Activated CD4-positive, alpha-beta memory T cell treated with anti-CD3 and anti-CD28 coated beads, Interleukin-2, amount 10 ng/mL, durations not matched to agents 7 days and 5 days (primary cell): ENCODE data around the gene CLSTN1. TPM values are rescaled to one million over a fixed set of nuclear protein-coding genes. Genes with fewer than 3 reads are reported as not detected.

Experiments used
- CTCF ChIA-PET: fragments of 350-600 bp; sonication (Branson Sonifier 250); formaldehyde crosslinking; loops from one replicate; lab custom pipeline; 2021; ENCODE audit warnings: antibody characterized with exemption, inconsistent platforms; lab: Charles Lee
- POLR2A ChIA-PET: fragments of 350-600 bp; sonication (Branson Sonifier 250); formaldehyde crosslinking; loops from one replicate; lab custom pipeline; 2021; ENCODE audit warnings: antibody characterized with exemption; lab: Charles Lee
- DNase-seq: peaks from one replicate; pipeline ENCODE4 v3.0.0-alpha.2; 2020
- H3K27ac Mint-ChIP-seq: one replicate; pipeline ENCODE4 v1.8.0; 2021; ENCODE audit warnings: mild to moderate bottlenecking, mixed read lengths
- H3K27me3 Mint-ChIP-seq: one replicate; pipeline ENCODE4 v1.8.0; 2021; ENCODE audit warnings: mixed read lengths
- H3K36me3 Mint-ChIP-seq: one replicate; pipeline ENCODE4 v1.8.0; 2021; ENCODE audit warnings: low read depth, mixed read lengths
- H3K4me1 Mint-ChIP-seq: one replicate; pipeline ENCODE4 v1.8.0; 2021; ENCODE audit warnings: mixed read lengths
- H3K4me3 Mint-ChIP-seq: one replicate; pipeline ENCODE4 v1.8.0; 2021; ENCODE audit warnings: mild to moderate bottlenecking, mixed read lengths
- H3K9me3 Mint-ChIP-seq: one replicate; pipeline ENCODE4 v1.8.0; 2021; ENCODE audit warnings: mixed read lengths
- total RNA-seq, 2 experiments: library from RNA; stranded (reverse); gene quantifications; one replicate each; pipeline ENCODE4 v1.2.3, GENCODE V29; 2021

The CLSTN1 gene
- total RNA-seq, 2 experiments from 2014 or later: 96.9 to 102 TPM

DNA sequence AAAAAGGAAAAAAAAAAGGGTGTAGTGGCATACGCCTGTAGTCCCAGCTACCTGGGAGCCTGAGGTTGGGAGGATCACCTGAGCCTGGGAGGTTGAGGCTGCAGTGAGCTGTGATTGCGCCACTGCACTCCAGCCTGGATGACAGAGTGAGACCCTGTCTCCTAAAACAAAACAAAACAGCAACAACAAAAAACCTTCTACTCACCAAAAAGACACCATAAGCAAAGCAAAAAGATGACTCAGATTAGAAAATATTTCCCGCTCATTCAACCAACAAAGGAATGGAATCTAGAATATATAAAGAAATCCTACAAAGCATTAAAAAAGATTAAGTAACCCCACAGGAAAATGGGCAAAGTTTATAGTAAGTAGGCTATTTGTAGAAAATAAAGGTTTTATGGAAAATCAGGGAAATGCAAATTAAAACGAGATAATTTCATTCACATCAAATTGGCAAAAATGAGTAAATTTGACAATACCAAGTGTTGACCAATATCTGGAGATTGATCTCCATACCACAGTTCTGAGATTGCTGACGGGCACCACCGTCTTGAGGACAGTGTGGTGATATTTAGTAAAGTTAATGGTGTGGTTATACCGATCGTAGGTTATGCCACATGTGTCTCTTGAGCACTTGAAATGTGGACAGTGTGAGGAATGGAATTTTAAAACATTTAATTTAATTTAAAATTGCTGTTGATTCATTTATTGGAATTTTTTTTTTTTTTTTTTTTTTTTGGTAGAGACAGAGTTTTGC is 118.2 kb downstream of the CLSTN1 start:
- peaks cover 62% of the 10 kb centered on the region for H3K36me3 Mint-ChIP-seq
- POLR2A ChIA-PET: interaction anchor here (1.6 to 3.0 kb wide), 3 partner anchors 10 to 52 kb away, joined by 5 to 19 read pairs (median 14); partner anchors contain the start of gene PIK3CD

GRCh38 chr1:9703681-9704080 is 120.1 kb downstream of the CLSTN1 start:
- Mint-ChIP-seq H3K27me3 (no peaks in the 10 kb centered on the region), H3K4me1 (peaks cover 68% of the 10 kb centered on the region), H3K4me3 (no peak overlapping the region), H3K9me3 (peaks cover 10% of the 10 kb centered on the region), H3K27ac (peak overlapping the region; percentile 90), H3K36me3 (peaks cover 69% of the 10 kb centered on the region)
- CTCF ChIA-PET: interaction anchor here (1.5 to 1.7 kb wide), 2 partner anchors 14 to 77 kb away, joined by 3 to 6 read pairs; no protein-coding TSS in a partner anchor
- POLR2A ChIA-PET: interaction anchor here (1.4 to 3.0 kb wide), 6 partner anchors 12 to 75 kb away, joined by 3 to 19 read pairs (median 6); partner anchors contain the start of gene PIK3CD
- DNase-seq: no peak

More for the DNA sequence above, 118.2 kb downstream of the CLSTN1 start:
- peaks cover 66% of the 10 kb centered on the region for H3K4me1 Mint-ChIP-seq
- peak overlapping the region; percentile 78 for H3K27ac Mint-ChIP-seq
- no peaks in the 10 kb centered on the region for H3K27me3 Mint-ChIP-seq
- no peak for DNase-seq
- peak overlapping the region; percentile 14 for H3K4me3 Mint-ChIP-seq
- H3K9me3 Mint-ChIP-seq: peaks cover 10% of the 10 kb centered on the region
- CTCF ChIA-PET: interaction anchor here (0.8 to 1.5 kb wide), 2 partner anchors 12 to 90 kb away, joined by 3 read pairs; no protein-coding TSS in a partner anchor

DNA sequence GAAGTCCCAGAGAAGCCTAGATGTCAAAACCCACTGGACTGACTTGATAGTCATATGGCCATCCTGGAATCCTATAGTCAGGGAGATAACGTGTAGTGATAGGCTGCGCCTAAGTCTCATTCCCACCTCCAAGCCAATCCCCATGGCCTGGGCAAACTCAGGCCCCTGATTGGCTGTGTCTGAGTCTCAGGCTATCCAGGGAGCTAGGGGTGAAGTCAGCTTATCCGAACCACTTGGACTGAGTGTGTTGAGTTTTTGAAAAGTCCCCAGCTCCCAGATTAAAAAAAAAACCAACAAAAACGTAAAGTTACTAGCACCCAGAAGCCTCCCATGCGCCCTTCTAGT is 120.6 kb downstream of the CLSTN1 start:
- peaks cover 72% of the 10 kb centered on the region for H3K4me1 Mint-ChIP-seq
- no peak for DNase-seq
- peaks cover 10% of the 10 kb centered on the region for H3K9me3 Mint-ChIP-seq
- peaks cover 74% of the 10 kb centered on the region for H3K36me3 Mint-ChIP-seq
- ChIA-PET POLR2A (interaction anchor here (1.4 to 3.0 kb wide), 4 partner anchors 14 to 74 kb away, joined by 3 to 19 read pairs (median 11); partner anchors contain the start of gene PIK3CD), CTCF (interaction anchor here (1.1 to 1.7 kb wide), 5 partner anchors 12 to 76 kb away, joined by 3 to 6 read pairs (median 4); no protein-coding TSS in a partner anchor)
- peak overlapping the region; percentile 90 for H3K27ac Mint-ChIP-seq
- H3K27me3 Mint-ChIP-seq: no peaks in the 10 kb centered on the region
- H3K4me3 Mint-ChIP-seq: no peak overlapping the region

DNA sequence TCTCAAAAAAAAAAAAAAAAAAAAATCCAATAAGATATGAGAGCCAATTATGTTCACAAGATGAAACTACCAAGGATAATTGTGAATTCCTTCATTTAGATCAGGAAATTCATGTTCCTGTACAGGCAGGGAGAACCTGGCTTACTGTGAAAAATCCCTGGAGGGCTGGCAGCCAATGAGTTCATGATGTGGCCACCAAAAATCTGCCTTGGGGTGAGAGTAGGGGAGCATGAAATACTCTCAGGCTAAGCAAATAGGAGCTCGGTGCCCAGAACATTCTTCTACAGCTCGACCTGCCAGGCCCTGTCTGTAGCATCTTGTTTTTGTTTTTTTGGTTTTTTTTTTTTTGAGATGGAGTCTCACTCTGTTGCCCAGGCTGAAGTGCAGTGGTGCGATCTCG is 122.1 kb downstream of the CLSTN1 start:
- Mint-ChIP-seq H3K4me3 (no peak overlapping the region), H3K27me3 (no peaks in the 10 kb centered on the region), H3K27ac (peak overlapping the region; percentile 26), H3K36me3 (peaks cover 73% of the 10 kb centered on the region), H3K9me3 (peaks cover 10% of the 10 kb centered on the region), H3K4me1 (peaks cover 67% of the 10 kb centered on the region)
- no peak for DNase-seq
- POLR2A ChIA-PET: interaction anchor here (1.2 to 2.3 kb wide), 2 partner anchors 12 to 75 kb away, joined by 3 to 8 read pairs; no protein-coding TSS in a partner anchor
- CTCF ChIA-PET: interaction anchor here (0.6 to 1.2 kb wide), 3 partner anchors 14 to 1175 kb away, joined by 3 to 5 read pairs (median 4); no protein-coding TSS in a partner anchor

- Mint-ChIP-seq H3K27me3 (no peaks in the 10 kb centered on the region), H3K36me3 (peaks cover 67% of the 10 kb centered on the region), H3K4me1 (peaks cover 57% of the 10 kb centered on the region), H3K4me3 (no peak overlapping the region), H3K27ac (no peak overlapping the region), H3K9me3 (peaks cover 10% of the 10 kb centered on the region)
- DNase-seq: no peak
- POLR2A ChIA-PET: no interaction called here
- CTCF ChIA-PET: no interaction called here
Observed at GRCh38 chr1:9700340-9700739, 123.4 kb downstream of the CLSTN1 start.

- no peak overlapping the region for H3K27ac Mint-ChIP-seq
- H3K36me3 Mint-ChIP-seq: peaks cover 68% of the 10 kb centered on the region
- no peak for DNase-seq
- H3K27me3 Mint-ChIP-seq: no peaks in the 10 kb centered on the region
- no peak overlapping the region for H3K4me3 Mint-ChIP-seq
- H3K4me1 Mint-ChIP-seq: peaks cover 55% of the 10 kb centered on the region
- CTCF ChIA-PET: interaction anchor here (0.5 kb wide), 1 partner anchor 10 kb away, joined by 4 read pairs; no protein-coding TSS in a partner anchor
- POLR2A ChIA-PET: interaction anchor here (1.0 to 1.4 kb wide), 3 partner anchors 15 to 73 kb away, joined by 3 to 5 read pairs (median 4); no protein-coding TSS in a partner anchor
- peaks cover 10% of the 10 kb centered on the region for H3K9me3 Mint-ChIP-seq
Observed at GRCh38 chr1:9699361-9699760, 124.4 kb downstream of the CLSTN1 start.

DNA sequence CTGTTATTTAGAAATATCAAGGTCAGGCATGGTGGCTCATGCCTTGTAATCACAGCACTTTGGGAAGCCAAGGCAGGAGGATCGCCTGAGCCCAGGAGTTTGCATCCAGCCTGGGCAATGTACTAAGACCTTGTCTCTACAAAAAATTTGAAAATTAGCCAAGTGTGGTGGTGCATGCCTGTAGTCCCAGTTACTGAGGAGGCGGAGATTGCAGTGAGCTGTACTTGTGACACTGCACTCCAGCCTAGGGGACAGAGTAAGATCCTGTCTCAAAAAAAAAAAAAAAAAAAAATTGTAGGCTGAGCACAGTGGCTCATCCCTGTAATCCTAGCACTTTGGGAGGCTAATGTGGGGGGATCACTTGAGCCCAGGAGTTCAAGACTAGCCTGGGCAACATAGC is 127.0 kb downstream of the CLSTN1 start:
- Mint-ChIP-seq H3K4me3 (no peak overlapping the region), H3K27ac (peak overlapping the region; percentile 35), H3K9me3 (no peaks in the 10 kb centered on the region), H3K4me1 (peaks cover 39% of the 10 kb centered on the region), H3K36me3 (peaks cover 61% of the 10 kb centered on the region), H3K27me3 (no peaks in the 10 kb centered on the region)
- POLR2A ChIA-PET: interaction anchor here (1.2 kb wide), 1 partner anchor 70 kb away, joined by 4 read pairs; no protein-coding TSS in a partner anchor
- no peak for DNase-seq
- CTCF ChIA-PET: interaction anchor here (0.9 kb wide), 1 partner anchor 45 kb away, joined by 3 read pairs; no protein-coding TSS in a partner anchor

GRCh38 chr1:9691691-9692090 is 132.1 kb downstream of the CLSTN1 start:
- Mint-ChIP-seq H3K4me3 (peak overlapping the region; percentile 14), H3K9me3 (no peaks in the 10 kb centered on the region), H3K27ac (peak overlapping the region; percentile 63), H3K27me3 (no peaks in the 10 kb centered on the region), H3K4me1 (peaks cover 58% of the 10 kb centered on the region), H3K36me3 (peaks cover 55% of the 10 kb centered on the region)
- DNase-seq: no peak
- ChIA-PET CTCF (interaction anchor here (0.9 to 2.2 kb wide), 5 partner anchors 11 to 63 kb away, joined by 3 to 5 read pairs (median 4); partner anchors contain the start of gene PIK3CD), POLR2A (interaction anchor here (1.3 to 8.9 kb wide), 5 partner anchors 21 to 63 kb away, joined by 4 to 65 read pairs (median 5); no protein-coding TSS in a partner anchor)

DNA sequence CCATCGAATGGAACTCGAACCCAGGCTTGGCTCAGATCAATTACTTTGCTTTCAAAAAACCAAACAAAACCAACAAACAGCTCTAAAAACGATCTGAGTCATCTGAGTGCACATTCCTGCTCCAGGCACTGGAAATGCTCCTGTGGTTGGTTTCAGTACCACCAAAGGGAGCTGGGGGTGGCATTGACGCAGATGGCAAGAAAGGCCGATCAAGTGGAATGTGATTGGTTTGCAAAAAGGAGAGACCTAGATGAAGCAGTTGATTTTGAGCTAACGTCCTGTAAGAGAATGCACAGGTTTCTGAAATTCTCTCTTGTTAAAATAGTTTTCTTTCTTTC is 132.7 kb downstream of the CLSTN1 start:
- no peaks in the 10 kb centered on the region for H3K9me3 Mint-ChIP-seq
- DNase-seq: no peak
- CTCF ChIA-PET: interaction anchor here (1.1 to 2.2 kb wide), 3 partner anchors 12 to 63 kb away, joined by 4 to 5 read pairs (median 4); no protein-coding TSS in a partner anchor
- POLR2A ChIA-PET: interaction anchor here (0.6 to 8.9 kb wide), 7 partner anchors 9 to 109 kb away, joined by 3 to 65 read pairs (median 4); no protein-coding TSS in a partner anchor
- H3K36me3 Mint-ChIP-seq: peaks cover 54% of the 10 kb centered on the region
- peak overlapping the region; percentile 14 for H3K4me3 Mint-ChIP-seq
- peak overlapping the region; percentile 63 for H3K27ac Mint-ChIP-seq
- H3K27me3 Mint-ChIP-seq: no peaks in the 10 kb centered on the region
- peaks cover 61% of the 10 kb centered on the region for H3K4me1 Mint-ChIP-seq

DNA sequence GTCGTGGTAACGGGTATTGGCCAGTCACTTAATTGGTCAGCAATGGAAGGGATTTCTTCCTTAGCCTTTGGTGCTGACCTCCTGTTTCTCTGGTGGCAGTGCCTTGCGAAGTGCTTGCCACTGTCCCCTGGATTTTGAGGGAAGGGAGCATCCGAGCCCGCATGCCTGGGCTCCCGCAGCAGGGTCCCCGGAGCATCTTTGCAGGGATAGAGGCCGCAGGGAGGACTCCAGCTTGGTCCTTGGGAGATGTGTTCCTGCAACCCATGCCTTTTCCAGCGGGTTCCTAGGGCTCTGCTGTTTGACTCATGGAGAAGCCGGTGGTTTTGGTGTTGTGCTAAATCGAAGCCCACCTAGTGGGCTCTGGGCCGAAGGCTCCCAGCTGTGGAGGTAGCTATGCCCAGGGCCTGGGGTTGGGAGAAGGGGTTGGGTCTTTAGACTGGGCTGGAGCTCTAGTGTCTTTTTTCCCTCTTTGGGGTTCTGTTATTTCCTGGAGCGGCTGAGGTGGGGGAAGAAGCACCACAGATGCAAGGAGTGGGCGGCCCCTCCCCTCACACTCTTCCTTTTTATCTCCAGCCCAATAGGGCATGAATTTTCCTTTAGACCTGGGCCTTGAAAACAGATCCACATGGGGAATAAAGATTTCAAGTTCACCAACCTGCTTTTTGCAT is 133.2 kb downstream of the CLSTN1 start:
- Mint-ChIP-seq H3K27me3 (no peaks in the 10 kb centered on the region), H3K4me3 (peak overlapping the region; percentile 72), H3K36me3 (peaks cover 57% of the 10 kb centered on the region), H3K9me3 (no peaks in the 10 kb centered on the region), H3K4me1 (peaks cover 66% of the 10 kb centered on the region), H3K27ac (peak overlapping the region; percentile 26)
- ChIA-PET POLR2A (interaction anchor here (0.6 to 8.9 kb wide), 10 partner anchors 9 to 109 kb away, joined by 3 to 65 read pairs (median 4); partner anchors contain the start of gene PIK3CD), CTCF (interaction anchor here (1.1 to 2.2 kb wide), 3 partner anchors 12 to 62 kb away, joined by 4 to 5 read pairs (median 4); no protein-coding TSS in a partner anchor)
- no peak for DNase-seq

GRCh38 chr1:9689971-9690381 is 133.8 kb downstream of the CLSTN1 start:
- Mint-ChIP-seq H3K9me3 (no peaks in the 10 kb centered on the region), H3K27me3 (no peaks in the 10 kb centered on the region), H3K4me1 (peaks cover 63% of the 10 kb centered on the region), H3K4me3 (peak overlapping the region; percentile 72), H3K36me3 (peaks cover 53% of the 10 kb centered on the region), H3K27ac (peak overlapping the region; percentile 29)
- ChIA-PET POLR2A (interaction anchor here (2.9 to 8.9 kb wide), 4 partner anchors 13 to 62 kb away, joined by 8 to 65 read pairs (median 32); partner anchors contain the start of gene PIK3CD), CTCF (interaction anchor here (1.9 kb wide), 1 partner anchor 13 kb away, joined by 4 read pairs; no protein-coding TSS in a partner anchor)
- DNase-seq: no peak
